SU-DHL-6 (cell line): ENCODE measurements around the gene HORMAD2.

Experiments used
- H2AFZ ChIP-seq: fragments of 200-600 bp; sonication (generic); 2 replicates; pipeline ENCODE4 v1.6.1; 2014; ENCODE audit warnings: low read depth, mild to moderate bottlenecking, moderate library complexity, mixed read lengths, antibody characterized with exemption, low read length; ENCODE audit not compliant: severe bottlenecking
- H3F3A ChIP-seq: fragments of 200-600 bp; shearing (Covaris generic); 2 replicates; pipeline ENCODE4 v1.6.0; 2016; ENCODE audit warnings: antibody characterized with exemption, mild to moderate bottlenecking; ENCODE audit not compliant: insufficient read depth
- H3K27ac ChIP-seq: fragments of 200-600 bp; sonication (generic); 2 replicates; pipeline ENCODE4 v1.5.1; 2016; ENCODE audit warnings: low read depth, mild to moderate bottlenecking, low read length, moderate library complexity, mixed read lengths
- H3K27me3 ChIP-seq: fragments of 200-600 bp; sonication (generic), shearing (Covaris generic); 2 replicates; pipeline ENCODE4 v1.6.0; 2014; ENCODE audit warnings: mild to moderate bottlenecking, low read length
- H3K36me3 ChIP-seq: fragments of 200-600 bp; sonication (generic); 2 replicates; pipeline ENCODE4 v1.6.1; 2014; ENCODE audit warnings: mild to moderate bottlenecking, low read length, mixed read lengths
- H3K4me2 ChIP-seq: fragments of 300-600, 200-600 bp; shearing (Covaris generic), sonication (generic); 2 replicates; pipeline ENCODE4 v1.6.0; 2014; ENCODE audit warnings: low read length, low read depth, mild to moderate bottlenecking; ENCODE audit not compliant: poor library complexity, severe bottlenecking
- H3K4me3 ChIP-seq: fragments of 200-600 bp; sonication (generic); 2 replicates; pipeline ENCODE4 v1.5.1; 2014; ENCODE audit warnings: antibody characterized with exemption, low read length, mild to moderate bottlenecking, mixed read lengths; ENCODE audit not compliant: insufficient read depth, poor library complexity, severe bottlenecking
- H3K79me2 ChIP-seq: fragments of 200-600 bp; sonication (generic); 2 replicates; pipeline ENCODE4 v1.6.1; 2014; ENCODE audit warnings: mild to moderate bottlenecking, low read length, moderate library complexity; ENCODE audit not compliant: insufficient read depth
- H3K9ac ChIP-seq: fragments of 200-600 bp; sonication (generic); 2 replicates; pipeline ENCODE4 v1.7.0; 2014; ENCODE audit warnings: mild to moderate bottlenecking, low read length
- H3K9me2 ChIP-seq: fragments of 200-600 bp; sonication (generic); replicated peaks from 2 replicates; pipeline ENCODE4 v1.6.1; 2014; ENCODE audit warnings: low read length; ENCODE audit not compliant: insufficient read depth
- H3K9me3 ChIP-seq: fragments of 200-600 bp; sonication (generic); 2 replicates; pipeline ENCODE4 v1.6.1; 2014; ENCODE audit warnings: low read length, mixed read lengths; ENCODE audit not compliant: insufficient read depth
- H4K20me1 ChIP-seq: fragments of 200-600 bp; sonication (generic); 2 replicates; pipeline ENCODE4 v1.6.1; 2014; ENCODE audit warnings: low read depth, mild to moderate bottlenecking, antibody characterized with exemption, low read length, moderate library complexity, mixed read lengths
- CTCF ChIP-seq: fragments of 200-600 bp; sonication (generic); IDR thresholded peaks from one replicate; pipeline ENCODE4 v1.5.1; 2017; ENCODE audit warnings: antibody characterized with exemption, mild to moderate bottlenecking, low read length, moderate library complexity; ENCODE audit not compliant: insufficient read depth, poor library complexity, severe bottlenecking
- EZH2phosphoT487 ChIP-seq: fragments of 200-600 bp; sonication (generic), shearing (Covaris generic); conservative IDR thresholded peaks from 2 replicates; pipeline ENCODE4 v1.6.1; 2018; ENCODE audit warnings: mild to moderate bottlenecking, antibody characterized with exemption, low read length, moderate library complexity, mixed read lengths

Gene HORMAD2

GRCh38 chr22:30074147-30074546 lies 6.1 kb upstream of the HORMAD2 start:
- Histone ChIP-seq H3K4me3 (no peak overlapping the region), H3K36me3 (no peaks in the 10 kb centered on the region)
- TF ChIP-seq CTCF (no peak), EZH2phosphoT487 (no peak)

DNA sequence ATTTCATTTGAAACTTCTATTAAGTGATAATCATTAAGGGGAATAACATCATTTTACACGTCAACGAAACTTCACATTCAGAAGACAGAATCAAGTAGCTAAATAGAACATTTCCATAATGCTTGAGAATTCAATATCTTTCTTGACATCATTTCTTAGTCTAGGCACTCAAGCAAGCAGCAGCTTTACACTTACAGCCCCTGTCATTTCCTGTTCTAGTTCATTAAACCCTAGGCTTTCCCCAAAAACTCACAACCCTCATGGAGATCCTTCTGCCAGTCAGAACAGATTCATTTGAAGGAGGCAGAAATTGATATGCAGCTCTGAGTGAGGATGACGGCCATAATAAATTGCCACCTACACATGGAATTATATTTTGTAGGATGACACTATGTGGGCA lies 5.3 kb upstream of the HORMAD2 start:
- Histone ChIP-seq H3K9ac (no peak overlapping the region), H2AFZ (no peak overlapping the region), H3K4me3 (no peak overlapping the region), H3K9me3 (no peaks in the 10 kb centered on the region), H3K79me2 (no peaks in the 10 kb centered on the region), H3F3A (no peaks in the 10 kb centered on the region), H3K9me2 (no peaks in the 10 kb centered on the region), H3K4me2 (no peak overlapping the region), H4K20me1 (no peaks in the 10 kb centered on the region), H3K27me3 (no peaks in the 10 kb centered on the region), H3K36me3 (no peaks in the 10 kb centered on the region), H3K27ac (no peak overlapping the region)
- TF ChIP-seq CTCF (no peak), EZH2phosphoT487 (no peak)

More at GRCh38 chr22:30074147-30074546, 6.1 kb upstream of the HORMAD2 start:
- Histone ChIP-seq H4K20me1 (no peaks in the 10 kb centered on the region), H3K27ac (no peak overlapping the region), H3K9me3 (no peaks in the 10 kb centered on the region), H3K9me2 (no peaks in the 10 kb centered on the region), H3F3A (no peaks in the 10 kb centered on the region), H3K9ac (no peak overlapping the region), H3K27me3 (no peaks in the 10 kb centered on the region), H3K79me2 (no peaks in the 10 kb centered on the region), H2AFZ (no peak overlapping the region), H3K4me2 (no peak overlapping the region)

DNA sequence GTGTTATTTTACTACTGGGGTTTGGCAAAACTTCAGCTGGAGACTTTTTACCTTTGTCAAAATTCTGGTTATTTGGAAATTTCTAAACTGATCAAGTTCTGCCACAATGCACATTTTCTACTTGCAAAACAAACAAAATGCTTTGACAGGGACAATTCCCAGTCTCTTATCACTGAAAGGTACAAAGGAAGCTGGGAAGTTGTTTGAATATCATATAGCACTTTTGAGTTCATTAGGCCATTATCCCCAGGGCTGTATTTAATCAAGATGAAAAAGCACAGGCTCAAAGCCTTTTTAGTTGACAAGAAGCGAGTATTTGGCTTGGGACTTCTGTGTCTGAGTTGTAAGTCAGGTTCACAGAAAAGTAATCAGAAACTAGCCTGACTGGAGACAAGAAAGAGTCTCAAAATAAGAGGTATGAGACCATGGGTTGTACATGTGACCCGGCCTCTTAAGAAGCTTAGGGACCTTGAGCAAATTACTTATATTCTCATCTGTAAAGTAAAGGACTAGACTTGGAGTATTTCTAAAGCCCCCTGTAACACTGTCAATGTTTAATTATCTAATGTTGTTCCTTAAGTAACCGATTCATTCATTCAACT lies 2.9 kb upstream of the HORMAD2 start:
- H3K9ac ChIP-seq, result no peak overlapping the region
- no peak overlapping the region for H2AFZ ChIP-seq
- no peak overlapping the region for H3K4me3 ChIP-seq
- no peaks in the 10 kb centered on the region for H3K27me3 ChIP-seq
- H3K36me3 ChIP-seq, result no peaks in the 10 kb centered on the region
- no peaks in the 10 kb centered on the region for H3K9me2 ChIP-seq
- no peaks in the 10 kb centered on the region for H4K20me1 ChIP-seq
- H3F3A ChIP-seq, result no peaks in the 10 kb centered on the region
- no peaks in the 10 kb centered on the region for H3K9me3 ChIP-seq
- TF ChIP-seq EZH2phosphoT487 (no peak), CTCF (no peak)
- H3K79me2 ChIP-seq, result no peaks in the 10 kb centered on the region
- no peak overlapping the region for H3K4me2 ChIP-seq
- no peak overlapping the region for H3K27ac ChIP-seq
